ENCODE data around the gene GBX2. TPM values are rescaled to one million over a fixed set of nuclear protein-coding genes. Genes with fewer than 3 reads are reported as not detected.

GBX2 gene
- total RNA-seq, 1 experiment from 2014 or later: 10.2 TPM

GRCh38 chr2:236123716-236124115, 44.5 kb downstream of the GBX2 start:
- in situ Hi-C loops (cut with HindIII; ENCODE audit: low pct_unique_long_range_greater_than_20kb, low sequenced_read_pairs) (no loop called here), intact Hi-C loops (cut with micrococcal nuclease; ENCODE audit: unreplicated experiment) (no loop called here)
- no peaks in the 10 kb centered on the region for H3K9me3 ChIP-seq (ENCODE audit: control insufficient read depth, insufficient read depth, low read depth, low read length)
- no peak overlapping the region for H3K27ac ChIP-seq (ENCODE audit: low read length)
- no peak overlapping the region for H3K4me3 ChIP-seq (ENCODE audit: low read depth in 2 of 2, low read length in 2 of 2)
- no peaks in the 10 kb centered on the region for H3K36me3 ChIP-seq (ENCODE audit: control insufficient read depth, insufficient read depth, low read length)
- no peaks in the 10 kb centered on the region for H3K27me3 ChIP-seq (ENCODE audit: control insufficient read depth, insufficient read depth, low read length)
- no TSS peak for BruUV-seq (replicated peaks)
- no peaks in the 10 kb centered on the region for H3K4me1 ChIP-seq (ENCODE audit: control insufficient read depth, insufficient read depth, low read length)
- ChIA-PET CTCF (no interaction called here), POLR2A (no interaction called here)
- TF ChIP-seq REST (IDR thresholded peaks at IDR 0.05; ENCODE audit: insufficient read depth in 1 of 2, low read depth in 2 of 2, low read length in 1 of 2): no peak
- no peak for TF ChIP-seq TCF7L2 (IDR thresholded peaks at IDR 0.05; ENCODE audit: low read depth, low read length)
- TF ChIP-seq CTCF (IDR thresholded peaks at IDR 0.05): no peak
- TF ChIP-seq POLR2AphosphoS5 (IDR thresholded peaks at IDR 0.05; ENCODE audit: low read depth, low read length): no peak
- ATAC-seq (no peak), DNase-seq (ENCODE audit: low read depth, low spot score) (no peak)

- no TSS peak for BruUV-seq (replicated peaks)
Observed at GRCh38 chr2:236122236-236122635, 46.0 kb downstream of the GBX2 start.

More at GRCh38 chr2:236122236-236122635, 46.0 kb downstream of the GBX2 start:
- CTCF ChIA-PET: no interaction called here
- Histone ChIP-seq H3K27me3 (ENCODE audit: control insufficient read depth, insufficient read depth, low read length) (no peaks in the 10 kb centered on the region), H3K9me3 (ENCODE audit: control insufficient read depth, insufficient read depth, low read depth, low read length) (no peaks in the 10 kb centered on the region), H3K27ac (ENCODE audit: low read length) (no peak overlapping the region), H3K4me3 (ENCODE audit: low read depth in 2 of 2, low read length in 2 of 2) (no peak overlapping the region), H3K36me3 (ENCODE audit: control insufficient read depth, insufficient read depth, low read length) (no peaks in the 10 kb centered on the region), H3K4me1 (ENCODE audit: control insufficient read depth, insufficient read depth, low read length) (0 out of 2 replicates have a peak, but pooled peaks cover 2% of the 10 kb centered on the region)
- ATAC-seq (no peak), DNase-seq (ENCODE audit: low read depth, low spot score) (no peak)
- intact Hi-C loops (cut with micrococcal nuclease; ENCODE audit: unreplicated experiment): no loop called here
- POLR2A ChIA-PET: no interaction called here
- no peak for TF ChIP-seq REST (IDR thresholded peaks at IDR 0.05; ENCODE audit: insufficient read depth in 1 of 2, low read depth in 2 of 2, low read length in 1 of 2)
- no peak for TF ChIP-seq CTCF (IDR thresholded peaks at IDR 0.05)
- no peak for TF ChIP-seq SIN3A (IDR thresholded peaks at IDR 0.05; ENCODE audit: borderline replicate concordance, insufficient read depth, low read depth, low read length)
- TF ChIP-seq POLR2AphosphoS5 (IDR thresholded peaks at IDR 0.05; ENCODE audit: low read depth, low read length): no peak
- TF ChIP-seq TCF7L2 (IDR thresholded peaks at IDR 0.05; ENCODE audit: low read depth, low read length): no peak
- in situ Hi-C loops (cut with HindIII; ENCODE audit: low pct_unique_long_range_greater_than_20kb, low sequenced_read_pairs): no loop called here

All from Panc1 (cell line).